Measurements from ENCODE around the gene APCDD1L. TPM values are rescaled to one million over a fixed set of nuclear protein-coding genes. Genes with fewer than 3 reads are reported as not detected.

The APCDD1L gene
- polyA plus RNA-seq, 1 donor: 5.4 TPM

DNA sequence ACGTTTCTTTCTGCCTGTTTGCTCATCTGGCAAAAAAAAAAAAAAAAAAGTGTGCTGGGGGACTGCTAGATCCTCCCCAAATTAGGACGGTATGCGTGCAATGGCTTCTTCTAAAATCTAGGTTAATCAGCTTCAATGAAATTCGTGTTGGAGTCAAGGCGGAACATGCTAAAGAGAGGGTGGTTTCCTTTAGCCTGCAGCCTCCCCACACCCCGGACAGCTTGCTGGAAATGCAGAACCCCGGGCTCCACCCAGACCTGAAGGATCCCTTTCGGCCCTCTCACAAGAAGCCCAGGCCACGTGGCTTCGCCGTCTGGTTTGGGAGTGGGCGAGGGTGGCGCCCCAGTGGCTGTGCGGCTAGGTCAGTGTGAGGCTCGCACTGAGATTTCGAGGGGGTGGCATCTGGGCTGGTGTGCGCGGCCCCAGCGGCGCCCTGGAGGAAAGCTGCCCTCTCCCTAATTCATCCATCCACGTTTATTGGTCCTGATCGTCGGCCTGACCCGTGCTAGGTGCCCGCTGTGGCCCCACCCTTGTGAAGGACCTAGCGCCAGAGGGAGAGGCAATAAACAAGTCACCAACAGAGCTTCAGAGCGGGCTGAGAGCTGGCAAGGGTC, 49.0 kb downstream of the APCDD1L start:
- no peak for DNase-seq

DNA sequence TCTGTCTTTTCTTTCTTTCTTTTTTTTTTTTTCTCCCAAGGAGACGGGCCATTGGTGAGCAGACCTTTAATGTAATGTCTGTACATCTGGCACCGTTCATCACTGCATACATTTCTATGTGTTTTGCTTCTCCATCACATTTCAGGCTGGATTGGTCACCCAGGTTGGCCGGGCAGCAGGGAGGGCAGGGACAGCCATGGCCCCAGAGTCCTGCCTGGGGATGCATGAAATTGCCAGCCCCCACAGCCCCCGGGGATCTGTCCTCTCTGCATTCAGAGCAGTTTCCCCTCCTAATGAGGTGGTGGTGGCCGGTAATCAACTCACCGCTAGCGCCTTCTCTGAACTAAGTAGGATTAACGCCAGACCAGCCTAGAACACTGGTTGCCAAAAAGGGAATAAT, 50.4 kb downstream of the APCDD1L start:
- DNase-seq: no peak

DNA sequence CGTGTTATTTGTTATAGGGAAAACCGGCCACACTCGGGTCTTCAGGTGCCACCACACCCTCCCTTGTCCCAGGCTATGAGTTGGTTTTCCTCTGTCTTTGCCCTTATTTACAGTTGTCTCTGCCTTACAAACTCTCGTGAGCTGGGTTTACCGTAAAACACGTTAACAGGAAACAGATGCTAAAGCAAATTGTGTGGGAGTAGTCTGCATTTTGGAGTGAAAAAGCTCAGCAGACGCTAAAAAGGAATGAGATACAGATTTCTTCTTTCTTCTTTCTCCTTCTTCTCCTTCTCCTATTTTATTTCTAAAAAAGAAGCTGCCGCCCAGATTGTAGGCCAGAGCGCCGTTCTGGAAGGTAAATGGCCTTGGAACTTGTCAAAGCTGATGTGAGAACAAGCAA, 51.9 kb downstream of the APCDD1L start:
- no peak for DNase-seq

DNA sequence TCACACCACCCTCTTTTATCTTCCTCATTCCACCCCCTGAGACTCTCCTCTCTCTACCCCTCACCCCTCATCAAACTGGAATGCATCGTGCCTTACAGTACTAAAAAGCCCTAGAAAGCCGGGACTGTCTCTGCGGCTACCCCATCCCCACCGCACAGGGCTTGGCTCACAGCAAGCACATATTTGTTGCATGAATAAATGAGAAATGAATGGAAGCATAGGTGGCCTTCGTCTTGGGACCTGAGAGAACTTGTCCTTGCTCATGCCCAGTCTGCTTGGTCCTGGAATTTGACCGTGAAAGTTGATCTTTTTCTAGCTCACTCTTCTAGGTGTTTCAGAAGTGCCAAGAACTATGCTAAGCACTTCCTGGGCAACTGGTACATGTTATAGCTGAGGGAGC, 53.3 kb downstream of the APCDD1L start:
- no peak for DNase-seq

DNA sequence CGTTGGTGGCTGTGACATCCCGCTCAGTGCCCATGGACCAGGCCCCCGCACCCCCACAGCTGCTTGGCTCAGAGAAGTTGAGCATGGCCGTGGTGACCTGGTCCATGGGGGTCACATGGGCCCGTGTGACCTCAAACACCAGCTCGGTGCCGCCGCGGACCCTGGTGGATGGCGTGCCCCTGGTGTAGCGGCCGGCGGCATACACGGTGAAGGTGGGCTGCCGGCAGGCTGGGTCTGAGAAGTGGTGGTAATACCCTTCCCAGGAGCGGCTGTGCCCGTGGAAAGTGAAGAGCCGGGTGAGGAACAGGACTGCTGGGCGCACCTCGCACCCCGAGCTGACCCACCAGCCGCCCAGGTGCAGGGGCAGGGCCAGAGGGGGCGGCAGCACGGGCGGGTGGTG, 54.1 kb downstream of the APCDD1L start:
- no peak for DNase-seq

DNA sequence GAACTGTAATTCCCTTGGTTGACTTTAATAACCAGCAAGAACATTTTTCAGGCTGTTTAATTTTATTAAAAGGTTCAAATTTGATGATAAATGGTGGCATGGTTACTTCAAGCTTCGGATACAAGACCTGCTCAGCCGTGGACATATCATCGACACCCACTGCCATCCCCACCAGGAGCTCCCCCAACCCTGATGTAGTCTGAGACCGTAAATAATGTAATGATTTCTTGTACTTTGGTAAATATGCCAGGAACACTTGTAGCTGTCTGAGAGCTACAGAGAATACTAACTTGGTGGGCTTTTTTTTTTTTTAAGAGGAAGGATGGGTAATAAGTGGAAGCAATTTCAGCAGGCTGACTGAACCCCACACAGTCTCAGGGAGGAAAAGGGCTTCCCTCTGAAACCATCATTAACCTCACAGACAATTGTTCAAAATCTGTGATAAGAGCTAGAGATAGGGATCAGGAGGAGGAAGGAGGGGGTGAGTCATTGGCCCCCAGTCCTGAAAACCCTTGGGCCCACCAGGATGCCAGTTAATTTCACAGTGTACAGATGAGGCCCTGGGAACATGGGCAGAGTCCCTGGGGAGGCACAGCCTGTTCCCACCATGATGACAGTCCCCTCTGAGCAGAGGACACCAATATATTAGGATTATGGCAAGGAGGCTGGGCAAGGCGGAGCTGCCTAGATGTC, 56.0 kb downstream of the APCDD1L start:
- no peak for DNase-seq

DNA sequence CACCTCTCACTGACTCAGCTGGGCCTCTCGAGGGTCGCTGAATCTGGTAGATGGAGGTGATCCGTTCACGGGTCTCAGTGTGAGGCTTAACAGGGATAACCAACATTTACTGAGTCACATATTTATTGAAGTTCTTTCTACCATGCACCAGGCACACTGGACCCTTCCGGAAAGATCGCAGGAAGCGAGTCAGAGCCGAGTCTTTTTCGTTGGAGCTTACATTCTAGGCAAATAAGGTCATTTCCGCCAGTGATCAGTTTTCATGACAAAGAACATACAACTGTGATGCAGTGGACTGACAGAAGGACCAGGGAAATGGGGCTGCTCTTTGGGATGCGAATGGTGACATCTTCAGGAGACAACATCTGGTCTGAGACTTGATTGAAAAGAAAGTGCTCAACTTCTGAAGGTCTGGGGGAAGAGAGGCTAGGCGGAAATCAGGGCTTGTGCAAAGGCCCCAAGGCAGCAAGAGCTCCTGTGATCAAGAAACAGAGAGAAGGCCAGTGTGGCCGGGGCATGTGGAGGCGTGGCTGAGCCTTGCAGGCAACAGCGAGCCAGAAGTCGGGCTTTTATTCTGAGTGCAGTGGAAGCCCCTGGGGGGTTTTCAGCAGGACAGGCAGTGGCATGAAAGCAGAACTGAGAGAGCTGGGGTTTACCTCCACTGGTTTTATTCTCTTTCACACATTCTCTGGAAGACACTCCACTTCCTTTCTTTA, 56.7 kb downstream of the APCDD1L start:
- DNase-seq: no peak

DNA sequence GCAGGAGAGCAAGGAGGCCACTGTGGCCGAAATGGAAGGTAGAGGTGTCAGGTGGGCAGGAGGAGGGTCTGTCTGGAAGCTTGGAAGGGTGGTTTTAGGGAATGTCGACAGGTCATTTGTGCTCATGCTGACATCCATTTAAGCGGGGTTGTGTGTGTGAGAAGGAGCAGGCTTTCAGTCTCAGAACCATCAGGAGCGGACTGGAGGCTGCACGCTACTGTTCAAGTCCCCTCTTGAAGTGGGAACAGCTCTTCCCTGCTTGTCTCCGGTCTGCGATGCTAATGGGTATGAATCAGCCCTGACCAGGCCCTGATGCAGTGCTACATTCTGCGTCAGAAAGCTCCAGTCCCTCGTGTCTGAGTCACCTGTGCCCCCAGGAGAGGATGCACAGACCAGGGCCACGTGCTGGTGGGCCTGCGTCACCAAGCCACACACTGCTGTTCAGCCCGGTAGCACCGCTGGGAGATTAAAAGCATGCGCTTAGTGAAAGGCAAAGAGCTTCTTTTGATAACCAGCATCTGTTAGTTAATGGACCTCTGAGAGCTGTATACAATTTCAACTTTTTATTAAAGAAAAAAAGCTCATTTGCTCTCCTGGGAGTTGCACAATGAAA, 58.0 kb downstream of the APCDD1L start:
- no peak for DNase-seq

DNA sequence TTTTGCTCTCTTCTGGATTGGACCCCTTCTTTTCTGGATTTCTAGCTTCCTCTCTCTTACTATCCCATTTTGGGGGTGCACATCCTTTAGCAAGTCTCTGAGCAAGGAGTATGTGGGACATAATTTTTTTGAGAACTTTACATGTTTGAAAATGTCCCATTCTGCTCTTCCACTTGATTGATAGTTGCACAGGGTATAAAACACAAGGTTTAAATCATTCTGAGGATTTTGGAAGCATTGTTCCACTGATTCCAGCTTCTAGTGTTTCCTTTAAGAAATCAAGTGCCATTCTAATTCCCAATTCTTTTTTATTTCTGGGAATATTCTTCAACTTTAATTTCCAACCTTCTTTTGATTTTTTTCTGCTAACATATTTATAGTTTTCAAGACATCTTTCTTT, 60.7 kb downstream of the APCDD1L start:
- DNase-seq: no peak

DNA sequence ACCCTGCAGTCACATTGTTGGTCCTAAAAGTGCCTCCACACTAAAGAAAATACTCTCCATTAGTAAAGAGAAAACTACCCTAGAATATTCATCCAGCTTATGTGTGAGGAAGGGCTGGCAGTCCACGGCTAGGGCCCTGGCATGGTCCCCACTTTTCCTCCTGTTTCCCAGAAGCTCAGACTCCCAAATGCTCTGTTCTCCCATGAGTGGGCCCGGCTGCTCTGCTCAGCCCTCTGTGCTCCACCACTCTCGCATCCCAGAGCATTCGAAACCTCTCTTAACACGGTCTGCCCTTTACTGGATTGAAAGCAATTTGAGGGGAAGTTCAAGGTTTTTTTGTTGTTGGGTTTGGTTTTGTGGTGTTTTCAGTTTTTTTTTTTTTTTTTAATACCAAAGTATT, 61.8 kb downstream of the APCDD1L start:
- DNase-seq: no peak

DNA sequence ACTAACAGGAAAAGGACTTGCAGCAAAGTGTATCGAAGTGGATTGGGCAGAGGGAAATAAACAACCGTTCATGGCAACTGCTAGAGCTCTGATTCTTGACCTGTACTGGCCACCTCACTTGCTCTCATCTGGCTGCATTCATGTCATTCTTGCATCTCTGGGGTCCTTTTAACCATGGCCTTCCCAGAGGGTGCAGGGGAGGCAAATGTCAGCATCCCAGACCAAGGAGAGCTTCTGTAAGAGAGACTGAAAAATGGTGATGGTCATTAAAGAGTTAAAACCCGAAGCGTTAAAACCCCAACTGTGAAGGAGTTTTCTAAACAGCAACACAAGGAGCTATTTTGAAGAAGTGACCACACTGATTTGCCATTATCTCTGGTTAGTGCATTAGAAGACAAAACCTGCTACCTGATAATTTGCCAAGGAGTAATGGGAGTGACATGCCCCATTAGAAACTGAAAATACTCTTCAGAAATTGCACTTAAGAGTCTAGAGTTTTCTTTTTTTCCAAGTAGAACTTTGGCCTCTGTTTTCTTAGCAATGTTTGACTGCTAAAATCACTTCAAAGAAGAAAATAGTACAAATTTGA, 62.4 kb downstream of the APCDD1L start:
- DNase-seq: no peak

DNA sequence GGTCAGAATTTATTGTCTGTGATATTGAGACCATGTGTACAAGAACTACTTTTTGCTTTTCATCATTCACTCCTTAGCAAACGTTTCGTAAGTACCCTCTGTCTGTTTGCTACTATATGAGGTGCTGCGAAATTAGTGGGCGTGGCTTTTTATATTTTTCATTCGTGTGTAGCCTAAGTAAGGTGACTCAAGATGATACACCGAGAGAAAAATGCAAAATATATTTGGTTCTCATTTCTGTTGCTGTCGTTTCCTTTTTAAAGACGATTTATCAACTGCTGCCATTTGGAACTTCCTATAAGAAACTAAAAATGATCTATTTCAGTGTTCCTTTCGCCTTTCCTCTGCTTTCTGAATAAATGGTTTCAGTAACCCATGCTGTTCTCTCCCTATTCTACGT, 64.9 kb downstream of the APCDD1L start:
- no peak for DNase-seq

DNA sequence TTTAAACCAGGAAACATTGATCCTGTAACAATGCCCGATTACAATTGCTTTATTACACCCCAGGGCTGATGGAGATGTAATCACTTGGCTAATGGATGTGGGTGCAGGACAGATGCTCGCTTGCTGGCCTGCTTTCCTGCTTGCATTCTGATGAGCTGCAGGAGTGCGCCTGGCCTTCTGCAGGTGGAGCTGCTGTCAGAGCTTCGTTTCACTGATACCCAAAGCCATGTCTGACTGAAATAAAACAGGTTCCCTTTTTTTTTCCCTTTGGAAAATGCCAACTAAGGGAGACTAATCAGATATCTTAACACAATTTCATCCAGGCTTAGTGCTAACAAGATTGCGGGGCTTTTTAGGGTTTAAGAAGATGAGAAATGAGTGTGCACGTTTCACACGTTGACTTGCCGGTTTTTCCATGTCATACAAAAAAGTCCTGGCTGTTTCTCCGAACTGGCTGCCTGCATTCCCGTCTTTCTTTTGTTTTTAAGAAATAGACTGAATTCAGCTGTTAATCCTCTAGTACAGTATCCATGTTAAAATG, 65.4 kb downstream of the APCDD1L start:
- DNase-seq: no peak

DNA sequence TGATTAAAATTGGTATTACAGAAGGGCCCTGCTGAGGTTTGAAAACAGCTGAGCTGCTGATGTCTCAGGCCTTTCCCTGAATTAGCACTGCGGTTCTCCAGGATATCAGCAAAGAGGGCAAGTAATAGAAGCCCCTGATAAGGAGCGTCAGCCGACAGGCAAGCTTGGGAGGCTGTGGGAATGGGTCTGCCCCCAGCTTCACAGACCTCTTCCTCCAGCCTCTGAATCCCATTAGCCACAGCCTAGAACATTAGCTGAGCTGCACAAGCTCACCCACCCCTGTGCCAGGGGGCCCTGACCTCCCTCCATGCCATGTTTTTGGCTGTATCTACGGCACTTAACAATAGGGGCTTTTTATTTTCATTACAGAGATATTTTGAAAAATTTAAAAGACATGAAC, 66.2 kb downstream of the APCDD1L start:
- no peak for DNase-seq

DNA sequence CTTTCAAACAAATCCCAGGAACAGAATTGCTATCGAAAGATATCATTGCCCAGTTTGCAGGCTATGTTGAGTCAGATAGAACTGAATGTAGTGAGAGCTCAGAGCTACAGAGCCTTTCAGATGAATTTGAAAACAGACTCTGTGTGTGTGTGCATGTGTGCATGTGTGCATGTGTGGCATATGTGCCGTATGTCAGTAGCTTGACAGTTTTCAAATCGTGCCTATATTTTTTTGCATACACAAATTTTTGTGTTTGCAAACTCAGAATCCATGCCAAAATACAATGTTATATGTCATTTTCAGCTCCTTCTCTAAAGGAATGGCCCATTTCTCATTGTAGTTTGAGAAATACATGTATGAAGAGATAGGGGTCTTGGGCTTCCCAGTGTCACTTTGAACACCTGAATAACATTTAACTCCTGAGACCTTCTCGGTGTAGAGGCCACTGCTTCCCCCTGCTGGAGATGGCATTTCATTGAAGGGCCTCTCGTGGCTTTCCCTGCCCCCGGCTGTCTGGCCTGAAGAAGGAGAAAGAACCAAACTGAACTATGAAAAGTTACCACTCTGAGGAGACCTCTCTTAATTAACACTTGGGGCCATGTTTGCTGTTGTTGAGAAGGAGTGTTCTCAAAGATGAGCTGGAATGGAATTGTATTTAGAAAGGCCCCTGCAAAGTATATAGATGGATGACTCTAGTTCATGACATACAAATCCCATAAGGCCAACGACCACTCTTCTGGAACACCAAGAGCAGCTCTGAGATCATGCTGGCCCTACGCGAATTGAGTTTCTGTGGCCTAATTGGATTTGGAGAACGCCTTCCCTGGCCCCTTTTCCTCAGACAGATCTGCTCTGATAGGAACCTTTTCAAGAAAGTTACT, 67.4 kb downstream of the APCDD1L start:
- no peak for DNase-seq

DNA sequence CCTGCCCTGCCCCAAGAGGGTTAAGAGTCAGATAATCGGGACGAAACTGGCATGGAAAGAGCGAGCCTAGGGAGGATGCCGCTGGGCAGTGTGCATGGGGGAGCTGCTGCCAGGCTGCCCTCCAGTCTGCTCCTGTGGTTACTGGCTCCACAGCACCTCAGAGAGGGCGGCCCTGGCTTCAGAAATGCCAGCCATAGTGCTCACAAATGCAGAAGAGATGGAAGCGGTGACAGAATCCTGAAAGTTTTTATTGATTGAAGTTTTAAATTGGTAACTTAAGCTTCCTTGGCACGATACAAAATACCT, 68.3 kb downstream of the APCDD1L start:
- no peak for DNase-seq

DNA sequence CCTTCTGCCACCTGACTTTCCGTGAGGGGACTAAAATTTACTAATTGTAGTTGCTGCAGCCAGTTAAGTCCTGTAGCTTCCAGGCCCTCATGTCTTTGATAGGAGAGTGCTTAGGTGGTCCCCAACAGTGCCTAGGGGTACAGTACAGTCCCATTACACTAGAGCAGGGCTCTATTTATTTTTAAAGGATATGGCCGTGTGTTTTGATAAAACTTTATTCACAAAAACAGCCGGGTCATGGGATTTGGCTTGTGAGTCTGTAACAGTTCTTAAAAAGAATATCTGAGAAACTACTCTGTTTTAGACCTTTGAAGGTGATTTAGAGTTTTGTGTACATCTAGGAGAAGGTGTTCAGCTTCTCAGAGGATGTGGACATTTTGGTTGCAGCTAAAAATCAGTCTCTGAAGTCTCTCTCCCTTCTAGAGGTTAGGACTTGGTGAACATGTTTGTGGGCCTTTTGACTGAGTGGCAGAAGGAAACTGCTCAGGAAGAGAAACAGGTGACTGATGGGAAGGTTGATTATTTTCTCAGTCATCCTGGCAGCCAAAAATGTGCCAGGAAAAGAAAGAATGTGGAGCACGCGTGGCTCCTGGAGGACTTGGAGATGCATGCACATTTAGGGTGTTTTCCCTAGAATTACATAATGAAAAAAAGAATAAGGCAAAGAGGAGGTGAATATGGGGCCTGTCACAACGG, 68.8 kb downstream of the APCDD1L start:
- DNase-seq: no peak

DNA sequence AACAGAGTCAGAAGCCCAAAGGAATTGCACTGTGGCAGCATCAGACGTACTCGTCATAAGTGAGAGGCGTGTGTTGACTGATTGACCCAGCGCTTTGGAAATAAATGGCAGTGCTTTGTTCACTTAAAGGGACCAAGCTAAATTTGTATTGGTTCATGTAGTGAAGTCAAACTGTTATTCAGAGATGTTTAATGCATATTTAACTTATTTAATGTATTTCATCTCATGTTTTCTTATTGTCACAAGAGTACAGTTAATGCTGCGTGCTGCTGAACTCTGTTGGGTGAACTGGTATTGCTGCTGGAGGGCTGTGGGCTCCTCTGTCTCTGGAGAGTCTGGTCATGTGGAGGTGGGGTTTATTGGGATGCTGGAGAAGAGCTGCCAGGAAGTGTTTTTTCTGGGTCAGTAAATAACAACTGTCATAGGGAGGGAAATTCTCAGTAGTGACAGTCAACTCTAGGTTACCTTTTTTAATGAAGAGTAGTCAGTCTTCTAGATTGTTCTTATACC, 70.4 kb downstream of the APCDD1L start:
- no peak for DNase-seq

DNA sequence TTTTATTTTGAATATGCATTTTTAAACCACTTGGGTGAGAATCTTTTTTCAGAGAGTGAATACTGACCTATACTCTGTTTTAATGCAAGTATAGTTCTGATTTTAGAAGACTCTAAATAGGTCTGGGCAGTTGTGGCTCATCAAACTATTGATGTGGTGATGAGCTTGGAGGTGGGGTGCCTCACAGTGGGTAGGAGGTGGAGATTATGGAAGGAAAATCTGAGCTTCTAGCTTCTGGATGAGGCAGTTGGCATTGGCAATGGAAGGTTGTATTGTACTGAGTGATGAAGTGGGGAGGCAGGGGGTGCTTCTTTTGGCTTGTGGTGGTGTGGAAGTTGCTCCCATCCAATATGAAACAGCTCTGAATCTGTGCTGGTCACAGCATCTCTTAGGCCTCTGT, 73.5 kb downstream of the APCDD1L start:
- DNase-seq: no peak

DNA sequence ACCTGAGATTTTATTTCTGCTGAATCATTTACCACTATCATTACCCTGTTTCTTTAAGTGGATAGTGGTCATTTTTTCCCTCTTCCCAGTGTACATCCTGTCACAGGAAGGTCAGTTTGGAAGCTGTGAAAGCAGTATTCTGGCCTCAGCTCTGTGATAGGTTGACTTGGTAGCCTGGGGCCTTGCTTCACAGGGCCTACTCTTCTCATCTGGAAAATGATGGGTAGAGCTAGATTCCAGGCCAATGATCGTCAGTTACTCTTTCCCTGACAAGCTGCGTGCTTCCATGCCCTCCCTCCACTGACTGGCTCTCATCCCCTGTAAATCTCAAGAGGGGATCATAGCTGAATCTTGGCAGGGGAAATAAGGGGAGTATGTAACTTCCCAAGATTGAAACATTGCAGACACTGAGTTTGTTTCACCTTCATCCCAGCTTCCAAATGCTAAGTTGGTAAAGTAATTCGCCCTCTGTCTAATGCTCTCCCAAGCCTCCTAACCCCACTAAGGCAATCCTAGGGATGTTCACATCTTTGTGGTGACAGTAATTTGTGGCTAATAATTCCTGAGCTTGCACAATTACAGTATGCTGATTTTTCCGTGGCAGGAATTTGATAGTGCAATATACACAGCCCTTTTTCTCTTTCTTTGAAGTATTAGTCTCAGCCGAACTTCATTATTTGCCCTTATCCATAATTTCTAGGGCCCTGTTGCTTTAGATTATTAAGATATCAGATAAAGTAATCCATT, 75.0 kb downstream of the APCDD1L start:
- DNase-seq: peak; percentile 29
